Hematopoietic multipotent progenitor cell treated with erythropoietin and hydrocortisone succinate and interleukin-3 and kit ligand, for 15 days (in vitro differentiated cells): ENCODE data around the gene PPP2R2C.

Experiments
- DNase-seq: peaks from one replicate; pipeline ENCODE4 v3.0.0-alpha.2; 2015; ENCODE audit warnings: low spot score

PPP2R2C gene

GRCh38 chr4:6422866-6423265 lies 49.5 kb downstream of the PPP2R2C start:
- no peak for DNase-seq

- no peak for DNase-seq
These were observed 50.3 kb downstream of the PPP2R2C start for GRCh38 chr4:6422105-6422504.

GRCh38 chr4:6421397-6421796 lies 51.0 kb downstream of the PPP2R2C start:
- no peak for DNase-seq

GRCh38 chr4:6420972-6421371 lies 51.4 kb downstream of the PPP2R2C start:
- DNase-seq: no peak

- no peak for DNase-seq
These were observed 52.4 kb downstream of the PPP2R2C start for GRCh38 chr4:6420036-6420435.

GRCh38 chr4:6419452-6420028 lies 52.9 kb downstream of the PPP2R2C start:
- DNase-seq: no peak

- no peak for DNase-seq
These were observed 54.1 kb downstream of the PPP2R2C start for GRCh38 chr4:6418193-6418755.

- no peak for DNase-seq
These were observed 54.8 kb downstream of the PPP2R2C start for GRCh38 chr4:6417516-6418050.

- DNase-seq: no peak
These were observed 55.7 kb downstream of the PPP2R2C start for GRCh38 chr4:6416518-6417286.

- DNase-seq: no peak
These were observed 57.2 kb downstream of the PPP2R2C start for GRCh38 chr4:6415031-6415705.

- no peak for DNase-seq
These were observed 57.8 kb downstream of the PPP2R2C start for GRCh38 chr4:6414578-6414977.

GRCh38 chr4:6410664-6411063 lies 61.8 kb downstream of the PPP2R2C start:
- DNase-seq: no peak

- no peak for DNase-seq
These were observed 62.3 kb downstream of the PPP2R2C start for GRCh38 chr4:6410068-6410467.

- no peak for DNase-seq
These were observed 63.0 kb downstream of the PPP2R2C start for GRCh38 chr4:6409381-6409780.

- no peak for DNase-seq
These were observed 64.2 kb downstream of the PPP2R2C start for GRCh38 chr4:6408263-6408662.

GRCh38 chr4:6405397-6405706 lies 67.1 kb downstream of the PPP2R2C start:
- DNase-seq: no peak

- no peak for DNase-seq
These were observed 67.6 kb downstream of the PPP2R2C start for GRCh38 chr4:6404611-6405396.

- no peak for DNase-seq
These were observed 69.1 kb downstream of the PPP2R2C start for GRCh38 chr4:6403400-6403685.

- no peak for DNase-seq
These were observed 69.6 kb downstream of the PPP2R2C start for GRCh38 chr4:6402566-6403399.

GRCh38 chr4:6401797-6402196 lies 70.6 kb downstream of the PPP2R2C start:
- no peak for DNase-seq

- DNase-seq: no peak
These were observed 75.6 kb downstream of the PPP2R2C start for GRCh38 chr4:6396696-6397236.
